ENCODE results near the gene UTP4. TPM values are rescaled to one million over a fixed set of nuclear protein-coding genes. Genes with fewer than 3 reads are reported as not detected.

The UTP4 gene
- total RNA-seq, 1 donor from 2014 or later, result 13.3 TPM

DNA sequence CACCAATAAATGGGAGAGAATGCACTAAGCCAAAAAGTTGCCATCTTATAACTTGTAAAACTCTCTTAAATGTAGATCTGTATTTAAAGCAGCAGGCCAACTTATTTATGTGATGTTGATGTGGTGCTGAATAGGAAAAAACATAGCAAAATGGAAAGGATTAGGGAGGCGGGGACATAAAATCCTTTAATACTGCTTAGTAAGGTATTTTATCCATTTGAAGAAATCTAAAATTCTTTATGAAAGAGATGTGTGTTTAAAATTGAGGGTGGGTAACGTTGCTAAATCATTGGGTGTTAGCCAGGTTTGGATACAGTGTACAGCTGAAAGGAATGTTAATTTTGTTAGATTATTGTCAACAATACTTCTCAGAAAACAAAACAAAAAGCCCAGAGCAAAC is 68.8 kb downstream of the UTP4 start:
- Histone ChIP-seq H3K27ac (no peak overlapping the region), H3K79me2 (ENCODE audit: low read depth) (peaks cover 81% of the 10 kb centered on the region), H4K20me1 (ENCODE audit: low read depth) (peaks cover 8% of the 10 kb centered on the region), H3F3A (ENCODE audit: low read depth) (no peaks in the 10 kb centered on the region), H3K36me3 (no peaks in the 10 kb centered on the region), H2AFZ (replicated peaks) (no peak overlapping the region), H3K4me3 (no peak overlapping the region), H3K9me3 (ENCODE audit: low read depth) (no peaks in the 10 kb centered on the region), H3K4me2 (no peak overlapping the region), H3K9ac (no peak overlapping the region), H3K4me1 (no peaks in the 10 kb centered on the region), H3K27me3 (no peaks in the 10 kb centered on the region)
- no peaks in the 10 kb centered on the region for H3K27me3 Mint-ChIP-seq (ENCODE audit: insufficient read depth, low read depth)
- peaks cover 6% of the 10 kb centered on the region for H3K4me1 Mint-ChIP-seq
- peaks cover 2% of the 10 kb centered on the region for H3K36me3 Mint-ChIP-seq
- H3K4me3 Mint-ChIP-seq, result no peak overlapping the region
- H3K27ac Mint-ChIP-seq, result no peak overlapping the region
- TF ChIP-seq EZH2 (IDR thresholded peaks at IDR 0.05) (no peak), EZH2phosphoT487 (IDR thresholded peaks at IDR 0.05) (no peak)
- TF ChIP-seq, protein P1, sequence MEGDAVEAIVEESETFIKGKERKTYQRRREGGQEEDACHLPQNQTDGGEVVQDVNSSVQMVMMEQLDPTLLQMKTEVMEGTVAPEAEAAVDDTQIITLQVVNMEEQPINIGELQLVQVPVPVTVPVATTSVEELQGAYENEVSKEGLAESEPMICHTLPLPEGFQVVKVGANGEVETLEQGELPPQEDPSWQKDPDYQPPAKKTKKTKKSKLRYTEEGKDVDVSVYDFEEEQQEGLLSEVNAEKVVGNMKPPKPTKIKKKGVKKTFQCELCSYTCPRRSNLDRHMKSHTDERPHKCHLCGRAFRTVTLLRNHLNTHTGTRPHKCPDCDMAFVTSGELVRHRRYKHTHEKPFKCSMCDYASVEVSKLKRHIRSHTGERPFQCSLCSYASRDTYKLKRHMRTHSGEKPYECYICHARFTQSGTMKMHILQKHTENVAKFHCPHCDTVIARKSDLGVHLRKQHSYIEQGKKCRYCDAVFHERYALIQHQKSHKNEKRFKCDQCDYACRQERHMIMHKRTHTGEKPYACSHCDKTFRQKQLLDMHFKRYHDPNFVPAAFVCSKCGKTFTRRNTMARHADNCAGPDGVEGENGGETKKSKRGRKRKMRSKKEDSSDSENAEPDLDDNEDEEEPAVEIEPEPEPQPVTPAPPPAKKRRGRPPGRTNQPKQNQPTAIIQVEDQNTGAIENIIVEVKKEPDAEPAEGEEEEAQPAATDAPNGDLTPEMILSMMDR (IDR thresholded peaks at IDR 0.05), result no peak
- DNase-seq (ENCODE audit: low spot score), result no peak
- no peaks in the 10 kb centered on the region for H3K9me3 Mint-ChIP-seq

DNA sequence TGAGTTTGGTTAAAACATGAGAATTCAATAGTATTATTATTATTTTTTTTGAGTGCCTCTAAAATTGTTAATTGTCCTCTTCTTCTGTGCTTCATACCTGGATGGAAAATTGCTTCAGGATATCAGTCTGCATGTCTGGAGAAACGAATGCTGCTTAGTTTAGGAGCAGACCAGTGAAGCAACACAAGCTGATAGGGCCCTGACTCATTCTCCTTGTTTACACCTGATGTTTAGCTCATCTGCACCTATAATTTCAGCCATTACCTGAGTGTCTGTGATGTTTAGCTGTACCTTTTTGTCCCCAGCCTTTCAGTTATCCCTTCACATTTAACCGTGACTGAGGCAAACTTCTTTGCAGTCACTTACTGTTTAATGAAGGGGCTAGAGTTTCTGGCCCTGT is 69.3 kb downstream of the UTP4 start:
- H3K4me1 Mint-ChIP-seq, result peaks cover 6% of the 10 kb centered on the region
- no peaks in the 10 kb centered on the region for H3F3A ChIP-seq (ENCODE audit: low read depth)
- H3K27me3 ChIP-seq, result no peaks in the 10 kb centered on the region
- TF ChIP-seq EZH2phosphoT487 (IDR thresholded peaks at IDR 0.05) (no peak), EZH2 (IDR thresholded peaks at IDR 0.05) (no peak)
- TF ChIP-seq, protein P1 (IDR thresholded peaks at IDR 0.05), result no peak
- no peak overlapping the region for H3K27ac Mint-ChIP-seq
- H3K9me3 Mint-ChIP-seq, result no peaks in the 10 kb centered on the region
- peaks cover 3% of the 10 kb centered on the region for H4K20me1 ChIP-seq (ENCODE audit: low read depth)
- H2AFZ ChIP-seq (replicated peaks), result no peak overlapping the region
- H3K27me3 Mint-ChIP-seq (ENCODE audit: insufficient read depth, low read depth), result no peaks in the 10 kb centered on the region
- H3K4me3 Mint-ChIP-seq, result no peak overlapping the region
- DNase-seq (ENCODE audit: low spot score), result no peak
- H3K9ac ChIP-seq, result no peak overlapping the region
- no peak overlapping the region for H3K4me2 ChIP-seq
- H3K36me3 Mint-ChIP-seq, result peaks cover 2% of the 10 kb centered on the region
- H3K4me1 ChIP-seq, result no peaks in the 10 kb centered on the region
- no peaks in the 10 kb centered on the region for H3K36me3 ChIP-seq
- no peaks in the 10 kb centered on the region for H3K9me3 ChIP-seq (ENCODE audit: low read depth)
- H3K27ac ChIP-seq, result no peak overlapping the region
- peaks cover 78% of the 10 kb centered on the region for H3K79me2 ChIP-seq (ENCODE audit: low read depth)
- H3K4me3 ChIP-seq, result no peak overlapping the region

DNA sequence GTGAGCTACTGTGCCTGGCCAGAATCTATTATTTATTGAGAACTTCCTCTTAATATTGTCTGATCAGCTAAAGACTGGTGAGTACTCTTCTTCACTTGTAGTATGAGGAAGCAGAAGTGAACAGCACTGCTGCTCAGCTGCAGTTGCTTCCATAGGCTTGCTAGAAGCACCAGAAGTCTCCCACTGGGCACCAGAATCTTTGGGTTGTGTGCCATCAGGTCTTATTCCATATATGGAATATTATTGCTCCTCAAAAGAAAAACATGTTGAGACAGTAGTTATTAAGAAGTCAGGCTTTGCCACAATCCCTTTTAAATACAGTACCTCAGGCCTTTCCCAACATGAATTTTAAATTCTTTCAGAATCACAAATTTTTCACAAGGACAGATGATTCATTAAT is 71.7 kb downstream of the UTP4 start:
- H3F3A ChIP-seq (ENCODE audit: low read depth), result no peaks in the 10 kb centered on the region
- H3K4me2 ChIP-seq, result no peak overlapping the region
- H3K27ac Mint-ChIP-seq, result no peak overlapping the region
- H3K9me3 Mint-ChIP-seq, result no peaks in the 10 kb centered on the region
- no peak overlapping the region for H2AFZ ChIP-seq (replicated peaks)
- no peaks in the 10 kb centered on the region for H3K4me1 ChIP-seq
- H3K27ac ChIP-seq, result no peak overlapping the region
- H3K4me3 ChIP-seq, result no peak overlapping the region
- no peaks in the 10 kb centered on the region for H4K20me1 ChIP-seq (ENCODE audit: low read depth)
- H3K4me1 Mint-ChIP-seq, result peaks cover 6% of the 10 kb centered on the region
- no peak overlapping the region for H3K4me3 Mint-ChIP-seq
- H3K79me2 ChIP-seq (ENCODE audit: low read depth), result peaks cover 73% of the 10 kb centered on the region
- no peak for DNase-seq (ENCODE audit: low spot score)
- H3K36me3 ChIP-seq, result no peaks in the 10 kb centered on the region
- no peaks in the 10 kb centered on the region for H3K27me3 ChIP-seq
- H3K27me3 Mint-ChIP-seq (ENCODE audit: insufficient read depth, low read depth), result no peaks in the 10 kb centered on the region
- peaks cover 2% of the 10 kb centered on the region for H3K36me3 Mint-ChIP-seq
- no peaks in the 10 kb centered on the region for H3K9me3 ChIP-seq (ENCODE audit: low read depth)
- no peak overlapping the region for H3K9ac ChIP-seq
- TF ChIP-seq EZH2 (IDR thresholded peaks at IDR 0.05) (no peak), EZH2phosphoT487 (IDR thresholded peaks at IDR 0.05) (no peak)
- TF ChIP-seq, protein P1 (IDR thresholded peaks at IDR 0.05), result no peak
